AG04450 (cell line): Measurements from ENCODE around the gene STIM1. TPM values are rescaled to one million over a fixed set of nuclear protein-coding genes. Genes with fewer than 3 reads are reported as not detected.

Source experiments
- CTCF ChIA-PET: fragments of 300-600, 350-600 bp; formaldehyde crosslinking; extraction: SDS; loops from one replicate; lab custom pipeline; 2022; ENCODE audit warnings: antibody characterized with exemption, inconsistent platforms; lab: Charles Lee
- POLR2A ChIA-PET: fragments of 350-600 bp; formaldehyde crosslinking; extraction: SDS; loops from one replicate; lab custom pipeline; 2021; ENCODE audit warnings: antibody characterized with exemption, inconsistent platforms; lab: Yijun Ruan, JAX
- DNase-seq: peaks from one replicate; pipeline ENCODE4 v3.0.0-alpha.2; 2011; ENCODE audit warnings: low read depth, low spot score
- H3K27ac ChIP-seq: one replicate; pipeline ENCODE4 v1.5.1; 2012; ENCODE audit warnings: low read depth, low read length, control low read depth
- H3K27me3 ChIP-seq: one replicate; pipeline ENCODE4 v1.6.0; 2012; ENCODE audit warnings: low read length; ENCODE audit not compliant: control insufficient read depth, insufficient read depth
- H3K4me3 ChIP-seq: 2 replicates; pipeline ENCODE4 v1.5.1; 2011; ENCODE audit warnings: mild to moderate bottlenecking, low read depth, low read length, control low read depth
- H3K9me3 ChIP-seq: 2 replicates; pipeline ENCODE4 v1.5.1; 2012; ENCODE audit warnings: low read length; ENCODE audit not compliant: control insufficient read depth, insufficient read depth
- CTCF ChIP-seq: IDR thresholded peaks from 2 replicates; pipeline ENCODE4 v1.5.1; 2011; ENCODE audit warnings: low read depth, low read length, control low read depth, inconsistent platforms
- polyA plus RNA-seq: library from polyadenylated mRNA; depleted of rRNA; stranded (reverse); fragments of >200 nt; gene quantifications from 2 replicates; pipeline ENCODE4 v1.2.3, GENCODE V29; 2011

The STIM1 gene
- polyA plus RNA-seq, 1 experiment, result 23.4 TPM

- no peak for DNase-seq
- no peak overlapping the region for H3K4me3 ChIP-seq
- TF ChIP-seq CTCF, result no peak
- H3K27ac ChIP-seq, result no peak overlapping the region
- ChIA-PET CTCF (interaction anchor here (1.1 kb wide), 1 partner anchor 127 kb away, joined by 3 read pairs; the partner anchor contains the start of gene STIM1), POLR2A (no interaction called here)
- no peaks in the 10 kb centered on the region for H3K27me3 ChIP-seq
- H3K9me3 ChIP-seq, result no peaks in the 10 kb centered on the region
Measured at GRCh38 chr11:3982431-3982830, 127.0 kb downstream of the STIM1 start.

GRCh38 chr11:3983101-3983500 lies 127.6 kb downstream of the STIM1 start:
- no peaks in the 10 kb centered on the region for H3K9me3 ChIP-seq
- ChIA-PET CTCF (interaction anchor here (2.6 kb wide), 1 partner anchor 133 kb away, joined by 20 read pairs; no protein-coding TSS in a partner anchor), POLR2A (no interaction called here)

GRCh38 chr11:3984896-3985295 lies 129.4 kb downstream of the STIM1 start:
- ChIA-PET POLR2A (interaction anchor here (1.1 kb wide), 1 partner anchor 130 kb away, joined by 3 read pairs; the partner anchor contains the start of gene STIM1), CTCF (interaction anchor here (1.7 to 7.7 kb wide), 3 partner anchors 88 to 135 kb away, joined by 8 to 41 read pairs (median 20); partner anchors contain the start of gene STIM1)
- Histone ChIP-seq H3K9me3 (no peaks in the 10 kb centered on the region; the same call in 1 of the 2 replicates), H3K27me3 (no peaks in the 10 kb centered on the region), H3K27ac (no peak overlapping the region), H3K4me3 (no peak overlapping the region)
- DNase-seq, result no peak
- TF ChIP-seq CTCF, result no peak

More at GRCh38 chr11:3983101-3983500, 127.6 kb downstream of the STIM1 start:
- TF ChIP-seq CTCF, result no peak
- Histone ChIP-seq H3K4me3 (no peak overlapping the region), H3K27me3 (no peaks in the 10 kb centered on the region), H3K27ac (no peak overlapping the region)
- DNase-seq, result no peak

GRCh38 chr11:3985631-3986030 lies 130.2 kb downstream of the STIM1 start:
- POLR2A ChIA-PET, result no interaction called here
- TF ChIP-seq CTCF, result no peak
- Histone ChIP-seq H3K27me3 (no peaks in the 10 kb centered on the region), H3K27ac (no peak overlapping the region), H3K9me3 (no peaks in the 10 kb centered on the region; the same call in 1 of the 2 replicates), H3K4me3 (no peak overlapping the region)
- DNase-seq, result no peak
- CTCF ChIA-PET, result interaction anchor here (0.6 to 7.7 kb wide), 2 partner anchors 87 to 131 kb away, joined by 5 to 41 read pairs; partner anchors contain the start of gene STIM1

- Histone ChIP-seq H3K4me3 (no peak overlapping the region), H3K27ac (no peak overlapping the region), H3K27me3 (no peaks in the 10 kb centered on the region), H3K9me3 (no peaks in the 10 kb centered on the region; the same call in 1 of the 2 replicates)
- ChIA-PET CTCF (interaction anchor here (7.7 kb wide), 1 partner anchor 132 kb away, joined by 41 read pairs; the partner anchor contains the start of gene STIM1), POLR2A (no interaction called here)
- DNase-seq, result no peak
- TF ChIP-seq CTCF, result no peak
Measured at GRCh38 chr11:3986301-3986700, 130.8 kb downstream of the STIM1 start.
